ENCODE results near the gene LYZL2.

GRCh38 chr10:30631188-30631587 is 1.6 kb upstream of the LYZL2 start:
- TF ChIP-seq ZNF565 (CRISPR knock-in tag; conservative IDR thresholded peaks at IDR 0.05; ENCODE audit: low read depth) (no peak), SNAI2 (CRISPR knock-in tag; IDR thresholded peaks at IDR 0.05) (no peak), ARNTL (CRISPR knock-in tag; IDR thresholded peaks at IDR 0.05; ENCODE audit: borderline replicate concordance, low read depth) (no peak), GLIS3 (CRISPR knock-in tag; IDR thresholded peaks at IDR 0.05) (no peak), ZFP30 (CRISPR knock-in tag; IDR thresholded peaks at IDR 0.05) (no peak), CSDC2 (CRISPR knock-in tag; IDR thresholded peaks at IDR 0.05) (no peak), CREB5 (CRISPR knock-in tag; IDR thresholded peaks at IDR 0.05; ENCODE audit: low read depth) (no peak), ZFP3 (CRISPR knock-in tag; IDR thresholded peaks at IDR 0.05) (no peak), RARB (CRISPR knock-in tag; IDR thresholded peaks at IDR 0.05) (no peak), ISL1 (CRISPR knock-in tag; IDR thresholded peaks at IDR 0.05) (no peak), ZNF70 (CRISPR knock-in tag; IDR thresholded peaks at IDR 0.05) (no peak), TCF4 (CRISPR knock-in tag; IDR thresholded peaks at IDR 0.05; ENCODE audit: borderline replicate concordance) (no peak), PPARA (CRISPR knock-in tag; IDR thresholded peaks at IDR 0.05; ENCODE audit: borderline replicate concordance) (no peak), OSR1 (CRISPR knock-in tag; IDR thresholded peaks at IDR 0.05) (no peak)
